GM12891 (cell line): ENCODE measurements around the gene RARA.

ENCODE experiments used
- PAX5 ChIP-seq: IDR thresholded peaks from 2 replicates; pipeline ENCODE4 v1.6.1; 2011; ENCODE audit warnings: low read length, moderate library complexity, mild to moderate bottlenecking; ENCODE audit not compliant: insufficient read depth, severe bottlenecking
- POLR2A ChIP-seq: IDR thresholded peaks from 2 replicates; pipeline ENCODE4 v1.6.1; 2011; ENCODE audit warnings: low read depth, low read length, control low read depth
- POLR2AphosphoS5 ChIP-seq: IDR thresholded peaks from 2 replicates; pipeline ENCODE4 v1.6.1; 2011; ENCODE audit warnings: low read depth, low read length, control low read depth
- POU2F2 ChIP-seq: IDR thresholded peaks from 2 replicates; pipeline ENCODE4 v1.6.1; 2011; ENCODE audit warnings: low read depth, mild to moderate bottlenecking, control low read depth, low read length, moderate library complexity
- SPI1 ChIP-seq: IDR thresholded peaks from 2 replicates; pipeline ENCODE4 v1.6.1; 2011; ENCODE audit warnings: low read depth, low read length, control low read depth
- TAF1 ChIP-seq: IDR thresholded peaks from 2 replicates; pipeline ENCODE4 v1.6.1; 2011; ENCODE audit warnings: low read depth, low read length, control low read depth

- TF ChIP-seq POLR2AphosphoS5 (no peak), PAX5 (no peak), POLR2A (no peak), TAF1 (no peak), SPI1 (no peak), POU2F2 (no peak)
These were observed 1.1 kb downstream of the RARA start for GRCh38 chr17:40309949-40310510.
